T47D (cell line): Measurements from ENCODE around the gene RNF19B.
A peak's percentile ranks its signal among the peaks of the same experiment; 100 is the strongest.

Experiments
- DNase-seq, 2 experiments: peaks; one replicate each; pipeline versions ENCODE4 v3.0.0 to v3.0.0-alpha.2; 2011 to 2012; ENCODE audit warnings: low read depth in 1 of 2, low spot score in 1 of 2
- JUND ChIP-seq: IDR thresholded peaks from 2 replicates; pipeline ENCODE4 v1.6.1; 2012; ENCODE audit warnings: low read depth
- in situ Hi-C: cut with HindIII; loops from 2 replicates; pipeline ENCODE4 v1.10.0; 2016; ENCODE audit warnings: low sequenced_read_pairs, low pct_unique_long_range_greater_than_20kb

The RNF19B gene

GRCh38 chr1:32949519-32949918 lies 15.1 kb downstream of the RNF19B start:
- in situ Hi-C loops: no loop called here
- no peak for TF ChIP-seq JUND
- DNase-seq: no peak

GRCh38 chr1:32948905-32949304 lies 15.7 kb downstream of the RNF19B start:
- in situ Hi-C loops: no loop called here
- DNase-seq: no peak
- TF ChIP-seq JUND: no peak

DNA sequence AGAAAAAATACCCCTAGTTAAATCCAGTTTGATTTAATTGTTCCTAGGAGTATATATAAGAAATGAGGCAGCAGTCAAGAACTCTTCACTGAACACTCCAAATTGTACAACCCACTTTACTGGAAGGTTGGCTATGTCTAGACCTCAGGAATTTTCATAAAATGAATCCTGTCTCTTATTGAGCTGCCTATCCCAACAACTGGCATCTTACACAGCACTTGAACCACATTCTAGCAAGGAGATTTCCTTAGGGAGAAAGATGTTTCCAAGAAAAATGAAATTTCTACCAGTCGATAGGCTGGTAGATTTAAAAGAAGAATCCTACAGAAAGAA lies 16.3 kb downstream of the RNF19B start:
- no peak for DNase-seq
- no peak for TF ChIP-seq JUND
- in situ Hi-C loops: no loop called here

DNA sequence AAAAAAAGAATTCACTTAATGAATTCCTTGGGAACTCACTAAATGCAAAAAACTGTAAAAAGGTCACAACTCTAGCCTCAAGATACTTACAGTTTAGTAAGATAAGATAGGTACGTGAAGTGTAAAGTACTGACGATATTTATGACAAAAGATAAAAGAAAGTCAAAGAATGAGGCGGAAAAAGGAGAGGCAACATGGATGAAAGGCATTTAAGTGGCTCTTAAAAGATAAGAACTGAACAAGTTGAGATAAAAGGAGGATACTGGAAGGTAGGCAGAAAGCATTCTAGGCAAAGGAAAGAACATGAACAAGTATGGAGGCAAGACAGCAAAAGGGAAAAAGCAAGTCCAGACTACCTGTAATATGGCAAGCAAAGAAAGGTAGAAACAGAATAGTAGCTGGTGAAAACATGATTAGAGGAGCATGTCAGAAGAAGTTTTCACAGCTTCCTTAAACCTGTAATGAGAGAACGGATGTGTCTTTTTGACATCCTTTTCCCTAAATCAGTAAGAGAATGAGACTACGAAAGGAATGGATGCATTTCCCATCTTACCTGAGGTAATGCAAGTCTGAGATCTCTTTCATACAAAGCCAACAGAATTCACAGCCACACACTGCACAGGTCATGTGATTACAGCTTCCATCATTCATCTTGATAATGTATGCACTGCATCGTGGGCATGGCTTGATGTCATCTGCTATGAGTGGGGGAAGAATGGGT lies 16.8 kb downstream of the RNF19B start:
- no peak for TF ChIP-seq JUND
- in situ Hi-C loops: no loop called here
- no peak for DNase-seq

DNA sequence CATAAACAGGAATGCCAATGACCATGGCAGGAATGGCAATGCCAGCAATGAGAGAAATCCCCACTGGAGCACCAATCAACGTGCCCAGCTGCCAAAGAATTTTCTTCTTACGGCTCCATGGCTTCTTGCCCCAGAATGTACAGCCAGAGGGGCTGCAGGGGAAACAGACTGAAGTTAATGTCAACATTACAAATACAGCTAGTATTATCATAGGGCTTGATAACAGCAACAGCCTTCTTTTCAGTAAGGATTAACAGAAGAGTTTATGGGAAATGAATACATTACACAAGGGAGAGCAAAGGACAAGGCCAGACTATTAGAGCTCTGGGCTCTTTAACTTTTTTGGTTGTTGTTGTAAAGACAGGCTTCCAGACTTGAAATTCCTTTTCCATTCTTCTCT lies 18.2 kb downstream of the RNF19B start:
- no peak for TF ChIP-seq JUND
- in situ Hi-C loops: no loop called here
- no peak for DNase-seq

DNA sequence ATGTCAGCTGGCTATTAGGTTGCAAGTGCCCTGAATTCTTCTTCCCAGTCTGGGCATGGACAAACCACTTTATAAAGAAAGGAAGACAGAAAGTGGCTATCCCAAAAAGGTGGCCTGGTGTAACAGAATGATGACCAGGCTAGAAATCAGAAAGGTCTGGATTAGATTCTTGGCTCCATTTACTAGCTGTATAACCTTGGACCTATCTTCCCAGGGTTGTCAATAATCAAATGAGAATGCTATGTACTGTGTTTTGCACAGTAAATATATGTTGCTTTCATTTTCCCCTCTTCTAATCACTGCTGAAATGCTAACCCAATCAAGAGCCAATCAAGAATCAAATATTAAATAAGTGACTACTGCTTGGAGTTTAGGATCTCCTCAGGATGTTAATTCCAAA lies 20.4 kb downstream of the RNF19B start:
- in situ Hi-C loops: no loop called here

DNA sequence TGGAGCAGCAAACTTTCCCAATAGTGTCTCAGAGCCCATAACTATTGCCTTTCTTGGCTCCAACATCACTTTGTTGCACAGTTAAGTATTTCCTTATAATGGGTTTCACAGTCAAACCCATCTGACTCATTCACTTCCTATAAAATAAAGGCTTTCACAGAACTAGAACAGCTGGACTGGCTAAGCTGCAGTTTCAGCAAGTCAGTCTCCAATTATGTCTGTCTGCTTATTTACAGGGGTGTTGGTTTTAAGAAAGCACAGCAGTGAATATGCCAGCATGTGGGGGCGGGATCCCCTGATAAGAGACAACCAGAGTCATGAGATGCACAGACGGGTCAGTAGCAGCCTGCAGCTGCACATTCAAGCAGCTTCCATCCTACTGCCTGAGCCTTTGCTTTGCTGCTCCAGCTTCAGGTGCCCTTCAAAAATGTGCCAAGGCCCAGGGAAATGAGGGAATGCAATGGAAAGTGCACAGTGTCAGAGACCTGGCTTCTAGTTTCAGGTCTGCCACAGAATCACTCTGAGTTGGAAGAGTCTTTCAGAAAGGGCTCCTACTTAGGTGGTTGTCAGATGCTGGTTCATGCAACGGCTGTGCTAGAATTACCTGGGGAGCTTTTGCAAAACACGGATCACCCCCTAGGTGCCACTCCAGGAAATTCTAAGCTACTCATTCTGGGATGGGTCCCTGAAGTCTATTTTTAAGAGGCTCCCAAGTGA lies 24.8 kb downstream of the RNF19B start:
- no peak for TF ChIP-seq JUND
- in situ Hi-C loops: no loop called here
- no peak for DNase-seq

More for the DNA sequence above, 20.4 kb downstream of the RNF19B start:
- DNase-seq: no peak
- TF ChIP-seq JUND: no peak

- no peak for TF ChIP-seq JUND
- in situ Hi-C loops: no loop called here
- no peak for DNase-seq
These were observed 27.5 kb downstream of the RNF19B start for GRCh38 chr1:32937061-32937460.

- in situ Hi-C loops: no loop called here
- no peak for DNase-seq
- TF ChIP-seq JUND: no peak
These were observed 30.1 kb downstream of the RNF19B start for GRCh38 chr1:32934535-32934934.

GRCh38 chr1:32933742-32934322 lies 30.8 kb downstream of the RNF19B start:
- in situ Hi-C loops: no loop called here
- no peak for TF ChIP-seq JUND
- DNase-seq: peak in 1 of 2 experiments; percentile 53

DNA sequence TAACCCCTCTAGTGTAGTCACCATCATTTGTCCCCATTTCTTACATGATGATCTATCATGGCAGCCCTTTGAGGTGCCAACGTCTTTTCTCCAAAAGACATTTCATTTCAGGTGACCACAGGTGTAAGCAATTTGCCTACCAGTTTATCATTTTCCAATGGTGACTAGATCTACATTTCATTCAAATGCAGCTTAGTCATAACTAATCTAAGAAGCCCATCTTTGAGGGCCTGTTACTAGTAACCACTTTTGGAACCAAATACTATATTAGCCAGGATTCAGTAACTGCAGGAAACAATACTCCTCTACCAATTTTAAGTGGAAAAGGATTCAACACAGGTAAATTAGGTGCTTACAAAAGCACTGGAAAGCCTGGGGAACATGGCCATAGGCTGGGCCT lies 32.8 kb downstream of the RNF19B start:
- no peak for TF ChIP-seq JUND
- DNase-seq: no peak
- in situ Hi-C loops: no loop called here

- no peak for TF ChIP-seq JUND
- in situ Hi-C loops: no loop called here
- DNase-seq: no peak
These were observed 35.2 kb downstream of the RNF19B start for GRCh38 chr1:32929366-32929765.

GRCh38 chr1:32928715-32929114 lies 35.9 kb downstream of the RNF19B start:
- no peak for TF ChIP-seq JUND
- no peak for DNase-seq
- in situ Hi-C loops: no loop called here

DNA sequence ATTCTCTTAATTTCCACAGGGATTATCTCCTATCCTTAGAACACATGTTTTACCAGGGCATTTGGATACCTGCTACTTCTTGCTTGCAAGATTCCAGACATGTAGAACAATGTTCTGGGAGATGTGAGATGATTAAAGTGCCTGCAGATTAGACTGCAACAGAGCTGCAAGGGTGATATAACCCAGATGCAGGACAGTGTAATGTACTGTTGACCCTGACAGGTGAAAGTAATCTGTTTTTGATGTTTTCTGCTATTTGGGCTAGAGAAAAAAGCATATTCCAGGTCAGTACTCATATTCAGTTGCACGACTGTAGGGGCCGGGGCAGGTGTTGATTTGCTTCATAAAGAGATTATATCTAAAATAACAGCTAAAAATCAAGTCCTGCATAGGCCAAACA lies 36.3 kb downstream of the RNF19B start:
- DNase-seq: no peak
- in situ Hi-C loops: no loop called here
- no peak for TF ChIP-seq JUND
